Stimulated activated CD4-positive, alpha-beta T cell treated with anti-CD3 and anti-CD28 coated beads, Interleukin-4, amount 100 ng/mL, for 24 hours (primary cell): ENCODE data around the gene PLPP4.

Experiments used
- DNase-seq: peaks from one replicate; pipeline ENCODE4 v3.0.0-alpha.2; 2020

The PLPP4 gene

GRCh38 chr10:120456626-120457430 lies at the start of gene PLPP4:
Gene PLPP4 (plus strand): TSS chr10:120457227. CDS start chr10:120457306, 79 bp downstream.
- DNase-seq = no peak

- DNase-seq = no peak
Observed at GRCh38 chr10:120409816-120410215, 47.2 kb upstream of the PLPP4 start.

- no peak for DNase-seq
Observed at GRCh38 chr10:120414946-120415345, 42.1 kb upstream of the PLPP4 start.

GRCh38 chr10:120415709-120416330 lies 41.2 kb upstream of the PLPP4 start:
- DNase-seq = no peak

GRCh38 chr10:120420421-120420820 lies 36.6 kb upstream of the PLPP4 start:
- DNase-seq = no peak

- no peak for DNase-seq
Observed at GRCh38 chr10:120421250-120421649, 35.8 kb upstream of the PLPP4 start.

GRCh38 chr10:120422457-120422856 lies 34.6 kb upstream of the PLPP4 start:
- DNase-seq = no peak

GRCh38 chr10:120423431-120424197 lies 33.4 kb upstream of the PLPP4 start:
- DNase-seq = peak; percentile 6

GRCh38 chr10:120424198-120424464 lies 32.9 kb upstream of the PLPP4 start:
- no peak for DNase-seq

- DNase-seq = no peak
Observed at GRCh38 chr10:120426306-120426705, 30.7 kb upstream of the PLPP4 start.

GRCh38 chr10:120428754-120429153 lies 28.3 kb upstream of the PLPP4 start:
- DNase-seq = no peak

GRCh38 chr10:120429395-120429794 lies 27.6 kb upstream of the PLPP4 start:
- no peak for DNase-seq

- no peak for DNase-seq
Observed at GRCh38 chr10:120431251-120431651, 25.8 kb upstream of the PLPP4 start.

- DNase-seq = no peak
Observed at GRCh38 chr10:120432209-120432608, 24.8 kb upstream of the PLPP4 start.

- no peak for DNase-seq
Observed at GRCh38 chr10:120433141-120433540, 23.9 kb upstream of the PLPP4 start.

- DNase-seq = no peak
Observed at GRCh38 chr10:120436439-120437112, 20.5 kb upstream of the PLPP4 start.

GRCh38 chr10:120437541-120437940 lies 19.5 kb upstream of the PLPP4 start:
- DNase-seq = no peak

- DNase-seq = no peak
Observed at GRCh38 chr10:120451968-120452367, 5.1 kb upstream of the PLPP4 start.

GRCh38 chr10:120453319-120453718 lies 3.7 kb upstream of the PLPP4 start:
- DNase-seq = no peak

- DNase-seq = no peak
Observed at GRCh38 chr10:120453886-120454285, 3.1 kb upstream of the PLPP4 start.

- no peak for DNase-seq
Observed at GRCh38 chr10:120455004-120455403, 2.0 kb upstream of the PLPP4 start.

GRCh38 chr10:120455606-120456005 lies 1.4 kb upstream of the PLPP4 start:
- DNase-seq = no peak

GRCh38 chr10:120456143-120456625 lies 843 bp upstream of the PLPP4 start:
- DNase-seq = no peak
